HEK293T (cell line): ENCODE data around the gene SERPINI1.

Source experiments
- ARNT ChIP-seq: fragments of 450-650 bp; IDR thresholded peaks from 2 replicates; pipeline ENCODE4 v1.6.1; 2017; ENCODE audit warnings: mild to moderate bottlenecking
- BHLHE40 ChIP-seq: fragments of 450-650 bp; IDR thresholded peaks from 2 replicates; pipeline ENCODE4 v1.6.1; 2016; ENCODE audit warnings: mild to moderate bottlenecking, moderate library complexity, borderline replicate concordance
- CTBP1 ChIP-seq: fragments of 450-650 bp; IDR thresholded peaks from 2 replicates; pipeline ENCODE4 v1.6.1; 2016; ENCODE audit warnings: borderline replicate concordance
- FOXA1 ChIP-seq: fragments of 450-650 bp; IDR thresholded peaks from 2 replicates; pipeline ENCODE4 v1.6.1; 2016; ENCODE audit warnings: mild to moderate bottlenecking
- FOXK2 ChIP-seq: fragments of 450-650 bp; IDR thresholded peaks from 2 replicates; pipeline ENCODE4 v1.6.1; 2016; ENCODE audit warnings: mild to moderate bottlenecking
- FOXM1 ChIP-seq: fragments of 450-650 bp; IDR thresholded peaks from 2 replicates; pipeline ENCODE4 v1.6.1; 2017; ENCODE audit warnings: mild to moderate bottlenecking, borderline replicate concordance
- HDGF ChIP-seq: fragments of 450-650 bp; IDR thresholded peaks from 2 replicates; pipeline ENCODE4 v1.6.1; 2017; ENCODE audit warnings: antibody characterized with exemption, borderline replicate concordance
- L3MBTL2 ChIP-seq: fragments of 450-650 bp; conservative IDR thresholded peaks from 2 replicates; pipeline ENCODE4 v1.6.1; 2016; ENCODE audit warnings: mild to moderate bottlenecking
- LEF1 ChIP-seq: fragments of 450-650 bp; IDR thresholded peaks from 2 replicates; pipeline ENCODE4 v1.6.1; 2017; ENCODE audit warnings: mild to moderate bottlenecking, borderline replicate concordance
- PKNOX1 ChIP-seq: fragments of 450-650 bp; IDR thresholded peaks from 2 replicates; pipeline ENCODE4 v1.6.1; 2016
- SP1 ChIP-seq: fragments of 450-650 bp; IDR thresholded peaks from 2 replicates; pipeline ENCODE4 v1.6.1; 2017
- SUZ12 ChIP-seq: fragments of 450-650 bp; IDR thresholded peaks from 2 replicates; pipeline ENCODE4 v1.6.1; 2016; ENCODE audit warnings: mild to moderate bottlenecking
- TARDBP ChIP-seq: fragments of 450-650 bp; IDR thresholded peaks from 2 replicates; pipeline ENCODE4 v1.6.1; 2016
- ZNF384 ChIP-seq: fragments of 450-650 bp; IDR thresholded peaks from 2 replicates; pipeline ENCODE4 v1.6.1; 2016

- TF ChIP-seq FOXA1 (no peak), FOXM1 (no peak), BHLHE40 (no peak), SP1 (no peak), SUZ12 (no peak), ZNF384 (no peak), CTBP1 (no peak), LEF1 (no peak), HDGF (no peak), FOXK2 (no peak), PKNOX1 (no peak), ARNT (no peak), L3MBTL2 (no peak), TARDBP (no peak)
These were observed 41.4 kb upstream of the SERPINI1 start for GRCh38 chr3:167694121-167694520.
